ENCODE data around the gene ROBO1.
"Not testable (repeated sequence)": the region's sequence is repeated elsewhere in the genome, so short reads cannot be mapped to it uniquely, and the experiment has no call there.

ROBO1 gene

GRCh38 chr3:78762121-78762520, 1005.7 kb downstream of the ROBO1 start:
- no peak for DNase-seq

DNA sequence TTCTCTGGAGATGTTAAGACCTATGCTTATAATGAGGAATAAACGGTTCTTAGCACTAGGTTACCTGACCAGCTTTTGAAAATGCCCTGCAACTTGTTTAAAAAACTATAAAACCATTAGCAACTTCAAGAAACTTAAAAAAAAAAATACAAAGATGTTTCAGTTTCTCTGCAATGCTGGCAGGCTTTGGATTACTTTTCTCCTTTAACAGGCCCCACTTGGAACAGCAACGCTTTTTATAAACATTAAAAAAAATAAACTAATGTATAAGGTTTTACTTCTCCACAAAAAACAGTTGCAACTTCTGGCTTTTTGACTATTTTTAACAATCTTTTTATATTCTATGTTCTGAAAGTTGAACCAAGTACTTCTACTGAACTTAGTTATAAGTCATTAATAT, 1006.7 kb downstream of the ROBO1 start:
- no peak for DNase-seq

DNA sequence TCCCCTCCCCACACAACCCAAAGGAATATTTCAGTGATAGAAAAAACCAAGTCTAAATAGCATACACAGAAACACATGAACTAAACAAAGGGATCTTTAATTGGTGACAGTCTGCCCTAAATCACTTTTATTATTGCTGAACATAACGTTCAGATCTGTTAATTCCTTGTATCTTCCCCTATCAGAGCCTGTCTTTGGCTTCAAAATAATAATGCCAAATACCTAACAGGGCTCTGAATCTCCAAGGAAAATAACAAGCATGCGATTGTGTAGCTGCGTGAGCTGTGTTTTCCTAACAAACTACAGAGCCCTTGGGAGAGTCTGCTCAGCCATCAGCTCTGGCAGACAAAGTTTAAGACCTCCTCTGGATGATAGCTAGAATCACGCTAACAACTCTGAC, 1010.1 kb downstream of the ROBO1 start:
- DNase-seq = no peak

DNA sequence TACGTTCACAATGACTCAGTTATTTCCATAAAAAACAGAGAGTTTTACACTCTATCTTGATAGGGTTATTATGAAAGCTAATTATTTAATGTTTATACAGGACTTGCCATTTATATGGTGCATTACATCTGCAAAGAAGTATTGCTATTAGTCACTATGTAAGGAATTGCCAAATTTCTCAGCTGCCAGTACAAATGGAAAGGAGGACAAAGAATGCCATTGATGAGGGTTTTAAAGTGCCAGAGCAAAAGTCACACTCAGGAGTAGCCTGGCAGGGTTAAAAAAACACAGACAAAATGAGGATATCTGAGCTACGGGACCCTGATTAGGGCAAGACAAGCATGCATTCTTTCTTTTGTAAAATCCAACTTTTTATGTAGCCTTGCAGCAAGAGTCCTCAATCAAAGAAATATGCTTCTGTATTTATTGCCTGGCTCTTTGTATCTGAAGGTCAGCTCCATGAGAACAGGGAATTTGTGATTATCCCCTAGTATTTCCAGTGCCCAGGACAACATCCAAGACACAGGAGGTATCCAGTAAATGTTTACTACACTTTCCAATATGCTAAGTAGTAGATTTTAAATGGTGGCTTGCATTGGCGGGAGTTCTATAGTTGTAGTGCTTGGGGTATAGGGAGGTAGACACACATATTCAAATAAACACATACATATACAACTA, 1013.6 kb downstream of the ROBO1 start:
- DNase-seq = no peak

DNA sequence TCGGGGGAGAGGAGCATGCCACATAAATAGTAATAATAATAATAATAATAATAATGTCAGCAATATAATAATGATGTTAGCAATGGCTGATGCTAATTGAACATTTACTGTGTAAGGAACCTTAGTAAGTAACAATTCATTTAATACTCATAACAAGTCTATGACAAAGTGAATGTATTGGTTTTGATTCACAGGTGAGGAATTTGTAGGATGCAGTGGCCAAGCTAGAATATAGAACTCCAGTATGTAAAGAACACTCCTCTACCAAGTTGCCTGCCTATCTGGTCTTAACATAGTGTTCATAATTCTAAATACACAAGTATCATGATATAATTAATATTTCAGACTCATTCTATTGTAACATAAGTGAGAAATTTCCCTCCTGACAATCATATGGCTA, 1016.5 kb downstream of the ROBO1 start:
- no peak for DNase-seq

- not testable (repeated sequence) for DNase-seq
These were observed 1017.5 kb downstream of the ROBO1 start for GRCh38 chr3:78750291-78750690.

GRCh38 chr3:78749056-78749455, 1018.7 kb downstream of the ROBO1 start:
- no peak for DNase-seq

GRCh38 chr3:78745847-78746246, 1022.0 kb downstream of the ROBO1 start:
- DNase-seq = no peak

DNA sequence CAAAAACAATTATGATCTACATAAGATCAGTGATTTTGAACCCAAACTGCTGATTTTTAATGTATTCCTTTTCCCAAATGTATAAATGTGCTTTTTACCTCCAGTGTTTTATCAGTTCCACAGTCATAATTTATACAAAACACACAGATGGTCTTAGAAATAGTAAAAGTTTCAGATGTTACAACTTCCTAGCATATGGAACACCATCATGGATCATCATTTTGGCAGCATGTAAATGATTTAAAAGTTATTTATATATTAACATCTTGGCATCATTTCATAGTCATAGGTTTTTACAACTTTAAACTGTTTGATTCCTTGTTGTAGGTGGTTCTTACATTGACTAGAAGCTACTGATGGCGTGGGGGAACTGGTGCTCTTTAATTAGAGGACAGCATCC, 1025.3 kb downstream of the ROBO1 start:
- DNase-seq = no peak

DNA sequence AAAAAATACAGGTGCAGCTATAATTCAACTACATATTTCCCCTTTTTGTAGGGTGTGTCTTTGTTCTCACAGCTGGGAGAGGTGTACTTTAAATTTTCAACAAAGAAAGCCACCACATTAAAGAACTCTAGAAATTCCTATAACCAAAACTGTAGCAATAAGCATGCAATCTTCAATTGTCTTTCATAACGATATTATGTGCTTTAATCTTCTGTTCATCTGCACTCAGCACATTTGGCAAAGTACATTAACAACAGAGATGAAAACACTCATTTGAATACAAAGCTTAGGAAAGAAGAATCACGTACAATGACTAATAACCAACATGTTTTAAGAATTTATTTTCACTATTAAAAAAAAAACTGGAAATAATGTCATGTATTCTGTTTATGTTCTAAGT, 1025.8 kb downstream of the ROBO1 start:
- no peak for DNase-seq

DNA sequence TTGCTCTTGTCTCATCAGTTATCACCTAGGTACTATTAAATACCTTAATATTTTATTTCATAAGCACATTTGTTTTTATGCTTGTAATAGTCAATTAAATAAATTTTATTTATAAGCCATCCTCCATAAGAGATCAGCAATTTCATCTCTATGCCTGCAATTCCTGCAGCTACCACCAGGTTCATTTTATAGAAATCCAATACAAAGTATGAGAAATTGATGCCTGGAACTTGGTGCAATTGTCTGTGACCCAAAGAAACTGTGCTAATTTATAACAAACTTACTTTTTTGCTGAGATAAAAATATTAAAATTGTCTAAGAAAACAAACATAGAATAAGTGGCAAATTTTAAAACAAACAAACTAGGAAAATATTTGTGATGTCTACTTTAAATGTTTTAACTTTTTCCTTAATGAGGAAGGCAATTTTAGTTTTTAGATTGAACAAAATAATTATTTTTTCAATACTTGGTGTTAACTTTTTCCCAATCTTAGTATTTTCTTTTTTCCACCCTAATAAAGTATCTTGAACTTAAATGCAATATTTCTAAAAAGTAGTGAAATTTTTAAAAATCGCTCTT, 1026.6 kb downstream of the ROBO1 start:
- DNase-seq = no peak

- no peak for DNase-seq
These were observed 1029.0 kb downstream of the ROBO1 start for GRCh38 chr3:78738833-78739232.

DNA sequence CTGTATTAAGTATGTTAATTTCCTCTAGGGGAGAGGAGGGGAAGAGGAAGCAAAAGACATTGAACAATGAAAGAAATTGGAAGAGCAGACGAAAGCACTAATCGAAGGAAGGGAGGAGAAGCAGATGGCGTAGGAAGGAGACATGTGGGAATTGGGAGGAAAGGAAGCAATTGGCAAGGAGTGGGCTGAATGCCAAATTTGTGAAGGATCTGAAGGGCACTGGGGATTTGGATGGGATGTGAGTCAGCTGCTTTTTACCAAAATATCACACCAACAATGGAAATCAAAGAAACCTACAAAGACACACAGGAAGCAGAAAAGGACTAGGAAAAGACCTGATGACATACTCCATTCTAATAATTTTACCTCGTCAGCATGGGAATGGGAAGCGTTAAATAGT, 1029.8 kb downstream of the ROBO1 start:
- DNase-seq = no peak

DNA sequence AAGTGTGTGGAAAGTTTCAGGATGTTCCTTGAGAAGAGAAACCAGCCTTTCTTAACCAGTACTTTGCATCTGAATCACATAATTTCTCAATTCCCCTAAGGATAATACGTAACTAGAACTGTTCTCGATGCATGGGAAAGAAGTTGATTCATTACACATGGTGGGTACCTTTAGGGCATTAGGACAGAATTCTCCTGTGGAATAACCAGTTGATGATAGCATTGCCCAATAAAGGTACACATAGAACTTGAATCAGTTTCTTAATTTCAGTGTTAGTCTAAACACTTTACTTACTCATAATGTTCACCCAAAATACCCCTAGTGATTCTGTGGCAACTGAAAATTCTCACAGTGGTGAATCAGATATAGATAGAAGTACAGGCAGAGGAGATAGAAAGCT, 1030.9 kb downstream of the ROBO1 start:
- DNase-seq = no peak

DNA sequence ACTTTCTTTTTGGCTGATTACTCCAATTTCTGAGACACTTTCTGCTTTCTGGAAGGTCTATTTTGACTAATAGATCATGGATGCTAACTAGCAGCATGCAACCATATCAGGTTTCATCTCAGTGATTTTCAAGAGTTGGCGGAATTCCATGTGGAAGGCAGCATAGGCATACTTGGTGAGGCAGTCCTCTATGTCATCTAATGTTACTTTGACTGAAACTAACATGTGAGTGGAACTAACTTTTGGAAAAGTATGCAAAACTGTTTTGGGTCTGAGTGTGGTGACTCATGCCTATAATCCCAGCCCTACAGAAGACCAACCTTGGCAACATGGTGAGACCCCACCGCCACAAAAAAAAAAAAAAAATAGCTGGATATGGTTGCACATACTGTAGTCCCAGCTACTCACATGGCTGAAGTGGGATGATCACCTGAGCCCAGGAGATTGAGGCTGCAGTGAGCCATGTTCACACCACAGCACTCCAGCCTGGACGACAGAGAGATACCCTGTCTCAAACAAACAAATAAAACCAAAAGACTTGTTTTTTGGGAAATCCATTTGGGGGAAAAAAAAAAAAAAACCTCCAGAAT, 1033.7 kb downstream of the ROBO1 start:
- DNase-seq = no peak

GRCh38 chr3:78732893-78733292, 1034.9 kb downstream of the ROBO1 start:
- no peak for DNase-seq

GRCh38 chr3:78732471-78732870, 1035.3 kb downstream of the ROBO1 start:
- no peak for DNase-seq

GRCh38 chr3:78729946-78730345, 1037.9 kb downstream of the ROBO1 start:
- DNase-seq = no peak

DNA sequence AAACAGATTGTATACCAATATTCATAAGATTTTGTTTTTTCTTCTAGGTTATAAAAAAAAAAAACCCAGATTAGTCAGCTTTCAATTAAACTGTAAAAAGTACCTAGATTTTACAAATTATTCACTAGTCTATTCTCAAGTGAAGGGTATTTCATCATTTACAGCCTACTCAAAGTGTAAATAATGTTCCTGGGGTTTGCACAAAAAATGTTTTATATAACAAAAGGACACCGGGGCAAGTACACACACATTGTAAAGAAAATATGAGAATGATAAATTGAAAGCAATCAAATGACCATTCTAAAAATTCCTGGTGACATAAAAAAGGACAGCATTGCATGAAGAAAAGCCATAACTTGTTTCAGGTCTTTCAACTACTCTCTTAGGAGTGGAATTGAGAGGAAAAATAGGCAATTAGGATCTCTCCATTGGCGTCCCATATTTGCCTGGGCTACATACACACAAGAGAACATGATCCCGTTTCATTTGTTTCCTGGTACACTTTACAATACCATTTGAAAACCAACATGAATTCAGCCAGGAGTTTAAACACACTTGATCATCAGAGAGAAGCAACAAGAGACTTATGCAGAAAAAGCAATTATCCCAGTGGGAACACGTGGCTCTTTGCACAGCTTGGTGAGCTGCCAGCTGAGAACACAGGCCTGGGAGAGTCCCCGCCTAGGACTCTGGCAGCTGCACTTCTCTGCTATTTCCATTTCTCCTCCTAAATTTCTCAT, 1039.2 kb downstream of the ROBO1 start:
- no peak for DNase-seq

DNA sequence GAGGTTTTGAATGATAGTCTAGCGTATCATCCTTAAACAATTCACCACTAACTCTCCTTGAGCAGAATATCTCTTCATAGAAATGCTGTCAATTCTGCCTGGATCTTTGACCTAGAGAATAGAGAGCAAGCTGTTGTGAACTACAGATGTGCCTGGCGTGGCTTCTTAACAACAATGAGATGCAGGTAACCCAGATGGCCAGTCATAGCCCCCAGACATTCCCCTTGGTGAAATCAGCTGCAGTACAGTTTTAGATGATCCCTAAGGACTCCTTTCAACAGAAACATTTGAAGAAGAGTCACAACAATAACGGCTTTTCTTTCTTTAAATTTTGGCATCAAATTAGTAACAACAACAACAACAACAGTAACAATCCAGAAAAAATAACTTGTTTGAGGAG, 1041.3 kb downstream of the ROBO1 start:
- DNase-seq = no peak

DNA sequence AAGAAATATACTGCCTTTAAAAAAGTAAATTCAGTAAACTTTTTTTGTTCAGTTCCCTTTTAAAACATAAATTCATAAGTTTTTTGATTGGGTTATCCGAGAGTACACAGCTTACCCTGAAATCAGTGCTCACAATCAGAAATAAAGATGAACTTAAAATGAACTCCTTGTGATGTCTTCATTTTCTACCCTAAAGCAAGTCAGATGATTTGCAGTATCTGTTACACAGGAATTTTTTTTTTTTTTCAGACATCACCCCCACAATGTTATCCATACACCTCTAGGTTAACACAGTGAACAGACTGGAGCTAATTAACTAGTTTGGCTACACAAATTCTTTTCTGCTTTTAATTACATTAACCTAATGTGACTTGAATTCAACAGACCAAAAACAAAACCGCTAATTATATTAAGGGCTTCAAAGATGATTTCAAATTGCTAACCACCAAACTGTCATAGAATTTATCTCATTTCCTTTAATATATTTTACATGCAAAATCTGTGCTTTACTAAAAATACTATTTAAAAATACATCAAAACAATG, 1042.0 kb downstream of the ROBO1 start:
- DNase-seq = no peak

DNA sequence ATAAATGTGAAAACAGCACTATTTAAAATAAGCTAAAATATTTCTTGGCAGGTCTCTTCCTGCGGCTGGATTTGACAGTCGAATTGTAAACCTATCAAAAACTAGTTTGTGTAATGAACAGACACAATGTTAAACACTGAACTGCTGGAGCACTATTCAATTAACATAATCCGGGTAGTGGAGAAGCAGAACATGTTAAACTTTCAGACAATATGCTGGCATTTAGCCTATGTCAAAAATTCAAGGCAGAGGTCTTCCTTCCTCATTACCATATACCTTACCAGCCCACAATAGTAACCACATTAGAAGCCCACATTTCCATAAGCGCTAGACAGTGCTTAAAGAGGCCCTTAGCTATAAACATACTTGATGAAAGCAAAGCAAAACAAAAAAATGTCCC, 1042.9 kb downstream of the ROBO1 start:
- no peak for DNase-seq

- DNase-seq = not testable (repeated sequence)
These were observed 1043.4 kb downstream of the ROBO1 start for GRCh38 chr3:78724364-78724763.
